Epithelial cell of esophagus (primary cell): Measurements from ENCODE around the gene PDS5B.
"Not testable (repeated sequence)": the region's sequence is repeated elsewhere in the genome, so short reads cannot be mapped to it uniquely, and the experiment has no call there.

Source experiments
- DNase-seq: peaks from one replicate; pipeline ENCODE4 v3.0.0; 2010; ENCODE audit warnings: low read depth
- H3K4me3 ChIP-seq: 2 replicates; pipeline ENCODE4 v1.5.1; 2011; ENCODE audit warnings: mild to moderate bottlenecking, low read length, control low read depth
- TF ChIP-seq, protein P1 (sequence below): IDR thresholded peaks from 2 replicates; pipeline ENCODE4 v1.5.1; 2011; ENCODE audit warnings: low read depth, mild to moderate bottlenecking, low read length, control low read depth, inconsistent platforms; ENCODE audit not compliant: insufficient read depth; ENCODE audit errors: missing control alignments

The PDS5B gene

DNA sequence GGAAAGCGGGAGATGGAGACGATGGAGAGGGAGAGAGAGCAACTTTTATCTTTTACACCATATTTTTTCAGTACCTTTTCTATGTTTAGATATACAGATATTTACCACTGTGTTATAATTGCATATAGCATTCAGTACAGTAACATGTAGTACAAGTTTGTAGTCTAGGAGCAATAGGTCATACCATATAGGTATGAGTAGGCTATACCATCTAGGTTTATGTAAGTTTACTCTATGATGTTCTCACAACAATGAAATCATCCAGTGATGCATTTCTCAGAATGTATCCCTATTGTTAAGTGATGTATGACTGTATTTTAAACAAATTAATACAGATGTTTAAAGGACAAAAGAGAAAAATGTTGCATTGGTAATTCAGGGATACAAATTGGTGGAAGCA lies 136.1 kb downstream of the PDS5B start:
- H3K4me3 ChIP-seq: no peak overlapping the region
- no peak for DNase-seq
- TF ChIP-seq, protein P1, sequence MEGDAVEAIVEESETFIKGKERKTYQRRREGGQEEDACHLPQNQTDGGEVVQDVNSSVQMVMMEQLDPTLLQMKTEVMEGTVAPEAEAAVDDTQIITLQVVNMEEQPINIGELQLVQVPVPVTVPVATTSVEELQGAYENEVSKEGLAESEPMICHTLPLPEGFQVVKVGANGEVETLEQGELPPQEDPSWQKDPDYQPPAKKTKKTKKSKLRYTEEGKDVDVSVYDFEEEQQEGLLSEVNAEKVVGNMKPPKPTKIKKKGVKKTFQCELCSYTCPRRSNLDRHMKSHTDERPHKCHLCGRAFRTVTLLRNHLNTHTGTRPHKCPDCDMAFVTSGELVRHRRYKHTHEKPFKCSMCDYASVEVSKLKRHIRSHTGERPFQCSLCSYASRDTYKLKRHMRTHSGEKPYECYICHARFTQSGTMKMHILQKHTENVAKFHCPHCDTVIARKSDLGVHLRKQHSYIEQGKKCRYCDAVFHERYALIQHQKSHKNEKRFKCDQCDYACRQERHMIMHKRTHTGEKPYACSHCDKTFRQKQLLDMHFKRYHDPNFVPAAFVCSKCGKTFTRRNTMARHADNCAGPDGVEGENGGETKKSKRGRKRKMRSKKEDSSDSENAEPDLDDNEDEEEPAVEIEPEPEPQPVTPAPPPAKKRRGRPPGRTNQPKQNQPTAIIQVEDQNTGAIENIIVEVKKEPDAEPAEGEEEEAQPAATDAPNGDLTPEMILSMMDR: no peak

DNA sequence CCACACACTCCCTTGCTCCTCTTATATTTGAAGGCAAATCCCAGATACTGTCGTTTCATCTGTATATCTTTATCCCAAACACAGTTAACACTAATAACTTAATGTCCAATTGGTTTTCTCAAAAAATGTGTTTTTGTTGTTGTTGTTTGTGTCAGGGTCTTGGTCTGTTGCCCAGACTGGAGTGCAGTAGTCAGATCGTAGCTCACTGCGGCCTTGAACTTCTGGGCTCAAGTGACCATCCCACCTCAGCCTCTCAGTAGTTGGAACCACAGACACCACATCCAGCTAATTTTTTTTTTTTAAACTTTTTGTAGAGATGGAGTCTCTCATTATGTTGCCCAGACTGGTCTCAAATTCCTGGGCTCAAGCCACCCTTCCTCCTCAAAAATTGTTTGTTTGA lies 137.7 kb downstream of the PDS5B start:
- H3K4me3 ChIP-seq: no peak overlapping the region
- TF ChIP-seq, protein P1: no peak
- DNase-seq: no peak

DNA sequence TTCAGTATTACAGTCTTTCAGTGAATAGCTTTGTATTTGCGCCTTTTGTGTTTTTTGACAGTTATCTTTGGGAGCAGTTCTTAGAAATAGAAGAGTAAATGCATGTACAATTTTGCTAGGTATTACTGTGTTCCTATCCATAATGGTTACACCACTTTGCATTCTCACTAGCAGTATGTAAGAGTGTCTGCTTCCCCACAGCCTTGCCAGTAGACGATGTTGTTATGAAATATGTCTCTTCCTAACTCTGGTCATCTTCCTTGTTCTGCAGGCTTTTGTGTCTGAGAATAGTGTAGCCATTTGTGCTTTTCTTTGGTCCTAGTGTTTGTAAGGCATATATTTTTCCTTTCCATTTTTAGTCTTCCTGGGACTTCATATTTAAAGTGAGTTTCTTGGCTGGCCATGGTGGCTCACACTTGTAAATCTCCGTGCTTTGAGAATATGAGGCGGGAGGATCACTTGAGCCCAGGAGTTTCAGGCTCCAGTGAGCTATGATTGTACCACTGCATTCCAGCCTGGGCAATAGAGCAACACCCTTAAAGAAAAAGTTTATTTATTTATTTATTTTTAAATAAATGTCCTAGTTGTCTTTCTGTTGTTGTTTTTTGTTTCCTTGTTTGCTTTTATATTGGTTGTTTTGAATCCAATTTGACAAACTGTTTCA lies 140.3 kb downstream of the PDS5B start:
- H3K4me3 ChIP-seq: no peak overlapping the region
- TF ChIP-seq, protein P1: no peak
- DNase-seq: no peak

DNA sequence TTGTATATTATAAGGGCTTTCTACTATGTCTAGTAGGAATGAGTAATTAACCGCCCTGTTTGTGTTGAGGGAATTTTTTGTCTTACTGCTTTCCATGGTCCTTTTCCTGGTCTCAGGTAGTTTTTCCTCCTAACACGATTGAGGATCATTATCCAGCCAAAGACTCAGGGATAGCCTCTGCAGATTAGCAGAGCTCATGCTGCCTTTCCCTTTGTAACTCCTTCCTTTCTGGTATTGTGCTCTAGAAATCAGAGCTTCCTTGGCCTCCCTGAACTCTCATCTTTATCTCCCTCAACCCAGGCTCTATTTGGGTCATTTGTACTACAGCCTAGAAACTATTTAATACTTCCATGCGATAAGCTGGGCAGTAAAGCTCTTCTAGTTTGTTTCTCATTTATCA lies 142.1 kb downstream of the PDS5B start:
- no peak overlapping the region for H3K4me3 ChIP-seq
- TF ChIP-seq, protein P1: no peak
- DNase-seq: no peak

DNA sequence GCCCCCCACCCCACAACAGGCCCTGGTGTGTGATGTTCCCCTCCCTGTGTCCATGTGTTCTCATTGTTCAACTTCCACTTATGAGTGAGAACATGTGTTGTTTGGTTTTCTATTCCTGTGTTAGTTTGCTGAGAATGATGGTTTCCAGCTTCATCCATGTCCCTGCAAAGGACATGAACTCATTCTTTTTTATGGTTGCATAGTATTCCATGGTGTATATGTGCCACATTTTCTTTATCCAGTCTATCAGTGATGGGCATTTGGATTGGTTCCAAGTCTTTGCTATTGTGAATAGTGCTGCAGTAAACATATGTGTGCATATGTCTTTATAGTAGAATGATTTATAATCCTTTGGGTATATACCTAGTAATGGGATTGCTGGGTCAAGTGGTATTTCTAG lies 142.8 kb downstream of the PDS5B start:
- DNase-seq, H3K4me3 ChIP-seq: not testable (repeated sequence)

DNA sequence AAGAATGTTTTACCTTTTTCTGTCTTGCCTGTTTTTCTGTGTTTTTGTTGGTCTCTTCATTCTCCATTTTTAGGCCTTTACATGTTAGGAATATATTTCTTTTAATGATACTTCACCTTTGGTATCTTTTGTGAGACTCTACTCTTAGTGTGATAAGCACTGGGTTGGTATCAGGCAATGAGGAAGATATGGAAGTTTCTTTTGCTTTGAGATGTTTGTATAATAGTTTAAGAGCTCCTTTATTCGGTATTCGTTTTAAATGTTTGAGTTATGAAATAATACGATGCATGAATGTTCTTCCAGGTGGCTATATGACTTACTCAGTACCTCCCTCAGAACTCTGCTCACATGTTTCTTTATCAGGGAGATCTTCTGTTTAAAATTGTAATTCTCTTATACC lies 144.8 kb downstream of the PDS5B start:
- TF ChIP-seq, protein P1: no peak
- no peak overlapping the region for H3K4me3 ChIP-seq
- DNase-seq: no peak

DNA sequence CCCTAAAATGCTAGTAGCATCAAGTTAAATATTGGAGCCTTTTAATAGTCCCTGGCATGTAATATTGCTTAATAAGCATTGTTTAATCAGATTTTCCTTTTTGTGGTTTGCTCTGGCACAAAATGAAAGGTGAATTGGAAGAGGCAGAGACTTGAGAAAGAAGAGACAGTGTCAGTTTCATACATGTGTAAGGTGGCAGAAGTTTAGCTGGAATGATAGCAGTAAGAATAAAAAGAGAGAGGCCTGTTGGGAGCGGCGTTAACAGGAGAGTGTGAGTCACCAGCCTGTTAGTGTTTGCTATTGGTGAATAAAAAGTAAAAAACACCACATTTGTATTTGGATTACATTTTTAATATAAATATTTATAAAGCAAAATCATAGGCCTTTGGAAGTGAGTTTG lies 145.3 kb downstream of the PDS5B start:
- no peak overlapping the region for H3K4me3 ChIP-seq
- DNase-seq: peak; percentile 56
- TF ChIP-seq, protein P1: no peak
